ENCODE results near the gene CLEC16A. TPM values are rescaled to one million over a fixed set of nuclear protein-coding genes. Genes with fewer than 3 reads are reported as not detected.

The CLEC16A gene
- total RNA-seq, 3 donors from 2014 or later: 20.0 to 35.3 (median 33.1) TPM

GRCh38 chr16:11121914-11122692 lies 177.7 kb downstream of the CLEC16A start:
- H3K36me3 ChIP-seq: no peaks in the 10 kb centered on the region

GRCh38 chr16:11123666-11124065 lies 179.3 kb downstream of the CLEC16A start:
- Histone ChIP-seq H3K27me3 (no peaks in the 10 kb centered on the region), H3K36me3 (no peaks in the 10 kb centered on the region), H3K4me1 (peaks cover 5 to 9% of the 10 kb centered on the region in 2 donors), H3K9me3 (no peaks in the 10 kb centered on the region), H3K4me3 (no peak overlapping the region), H3K27ac (no peak overlapping the region)
- no peak for DNase-seq (ENCODE audit: low spot score in 2 of 2)
- intact Hi-C loops (cut with DNase I; ENCODE audit: low total_unique reads): no loop called here
- TF ChIP-seq CTCF (IDR thresholded peaks at IDR 0.05) (no peak), POLR2AphosphoS5 (IDR thresholded peaks at IDR 0.05) (no peak), POLR2A (IDR thresholded peaks at IDR 0.05) (no peak)

More at GRCh38 chr16:11121914-11122692, 177.7 kb downstream of the CLEC16A start:
- Histone ChIP-seq H3K9me3 (no peaks in the 10 kb centered on the region), H3K27me3 (no peaks in the 10 kb centered on the region), H3K4me3 (no peak overlapping the region), H3K27ac (no peak overlapping the region), H3K4me1 (no peaks in the 10 kb centered on the region)
- no peak for DNase-seq (ENCODE audit: low spot score in 2 of 2)
- intact Hi-C loops (cut with DNase I; ENCODE audit: low total_unique reads): no loop called here
- TF ChIP-seq CTCF (IDR thresholded peaks at IDR 0.05) (no peak), POLR2AphosphoS5 (IDR thresholded peaks at IDR 0.05) (no peak), POLR2A (IDR thresholded peaks at IDR 0.05) (no peak)

GRCh38 chr16:11125936-11126335 lies 181.6 kb downstream of the CLEC16A start:
- no peak for TF ChIP-seq POLR2AphosphoS5 (IDR thresholded peaks at IDR 0.05)
- no peak for TF ChIP-seq POLR2A (IDR thresholded peaks at IDR 0.05)
- TF ChIP-seq CTCF (IDR thresholded peaks at IDR 0.05): no peak
- no peak overlapping the region for H3K27ac ChIP-seq
- peaks cover 5 to 9% of the 10 kb centered on the region in 2 donors for H3K4me1 ChIP-seq
- no peak overlapping the region for H3K4me3 ChIP-seq
- no peaks in the 10 kb centered on the region for H3K36me3 ChIP-seq
- no peaks in the 10 kb centered on the region for H3K9me3 ChIP-seq
- intact Hi-C loops (cut with DNase I; ENCODE audit: low total_unique reads): no loop called here
- no peak for DNase-seq (ENCODE audit: low spot score in 2 of 2)
- no peaks in the 10 kb centered on the region for H3K27me3 ChIP-seq

GRCh38 chr16:11126399-11127054 lies 182.2 kb downstream of the CLEC16A start:
- H3K4me3 ChIP-seq: no peak overlapping the region
- H3K36me3 ChIP-seq: no peaks in the 10 kb centered on the region
- no peaks in the 10 kb centered on the region for H3K27me3 ChIP-seq
- H3K4me1 ChIP-seq: peaks cover 5 to 9% of the 10 kb centered on the region in 2 donors
- H3K9me3 ChIP-seq: no peaks in the 10 kb centered on the region
- no peak for DNase-seq (ENCODE audit: low spot score in 2 of 2)
- TF ChIP-seq POLR2AphosphoS5 (IDR thresholded peaks at IDR 0.05) (no peak), POLR2A (IDR thresholded peaks at IDR 0.05) (no peak), CTCF (IDR thresholded peaks at IDR 0.05) (no peak)
- no peak overlapping the region for H3K27ac ChIP-seq
- intact Hi-C loops (cut with DNase I; ENCODE audit: low total_unique reads): no loop called here

GRCh38 chr16:11127610-11128195 lies 183.3 kb downstream of the CLEC16A start:
- peak overlapping the region in 1 of 2 donors; percentile 77 for H3K27ac ChIP-seq
- peaks cover 5 to 9% of the 10 kb centered on the region in 2 donors for H3K4me1 ChIP-seq
- no peak for DNase-seq (ENCODE audit: low spot score in 2 of 2)
- H3K9me3 ChIP-seq: no peaks in the 10 kb centered on the region
- H3K4me3 ChIP-seq: no peak overlapping the region
- H3K27me3 ChIP-seq: no peaks in the 10 kb centered on the region
- intact Hi-C loops (cut with DNase I; ENCODE audit: low total_unique reads): no loop called here
- no peaks in the 10 kb centered on the region for H3K36me3 ChIP-seq
- TF ChIP-seq POLR2AphosphoS5 (IDR thresholded peaks at IDR 0.05) (no peak), CTCF (IDR thresholded peaks at IDR 0.05) (no peak), POLR2A (IDR thresholded peaks at IDR 0.05) (no peak)

Data from breast epithelium (tissue), 4 donors.